BLaER1 treated with 17β-estradiol and CSF1 and Interleukin-3, amounts not matched to agents 10 nM and 100 nM (cell line): ENCODE measurements around the gene COL1A1.
A peak's percentile ranks its signal among the peaks of the same experiment; 100 is the strongest.

Experiments used
- H3K27ac ChIP-seq, 11 experiments: shearing (Covaris generic); formaldehyde crosslinking; 2 replicates each; pipeline ENCODE4 v1.8.1; 2022
- H3K27me3 ChIP-seq, 11 experiments: shearing (Covaris generic); formaldehyde crosslinking; 2 replicates each; pipeline ENCODE4 v1.8.1; 2022
- H3K36me3 ChIP-seq, 11 experiments: shearing (Covaris generic); formaldehyde crosslinking; 2 replicates each; pipeline ENCODE4 v1.8.1; 2022
- H3K4me1 ChIP-seq, 10 experiments: shearing (Covaris generic); formaldehyde crosslinking; 2 replicates each; pipeline ENCODE4 v1.8.1; 2022
- H3K4me2 ChIP-seq, 11 experiments: shearing (Covaris generic); formaldehyde crosslinking; 2 replicates each; pipeline ENCODE4 v1.8.1; 2022
- H3K4me3 ChIP-seq, 10 experiments: shearing (Covaris generic); formaldehyde crosslinking; 2 replicates each; pipeline ENCODE4 v1.8.1; 2022
- H3K9ac ChIP-seq, 11 experiments: shearing (Covaris generic); formaldehyde crosslinking; 2 replicates each; pipeline ENCODE4 v1.8.1; 2022
- H3K9me3 ChIP-seq, 11 experiments: shearing (Covaris generic); formaldehyde crosslinking; replicated peaks in 1 of 11; 2 replicates each; pipeline ENCODE4 v1.8.1; 2022
- H4K20me1 ChIP-seq, 11 experiments: shearing (Covaris generic); formaldehyde crosslinking; 2 replicates each; pipeline ENCODE4 v1.8.1; 2022
- Cebpa-rat ChIP-seq, 11 experiments: shearing (Covaris generic); IDR thresholded peaks; 2 replicates each; pipeline ENCODE4 v1.8.1; 2022

COL1A1 gene

DNA sequence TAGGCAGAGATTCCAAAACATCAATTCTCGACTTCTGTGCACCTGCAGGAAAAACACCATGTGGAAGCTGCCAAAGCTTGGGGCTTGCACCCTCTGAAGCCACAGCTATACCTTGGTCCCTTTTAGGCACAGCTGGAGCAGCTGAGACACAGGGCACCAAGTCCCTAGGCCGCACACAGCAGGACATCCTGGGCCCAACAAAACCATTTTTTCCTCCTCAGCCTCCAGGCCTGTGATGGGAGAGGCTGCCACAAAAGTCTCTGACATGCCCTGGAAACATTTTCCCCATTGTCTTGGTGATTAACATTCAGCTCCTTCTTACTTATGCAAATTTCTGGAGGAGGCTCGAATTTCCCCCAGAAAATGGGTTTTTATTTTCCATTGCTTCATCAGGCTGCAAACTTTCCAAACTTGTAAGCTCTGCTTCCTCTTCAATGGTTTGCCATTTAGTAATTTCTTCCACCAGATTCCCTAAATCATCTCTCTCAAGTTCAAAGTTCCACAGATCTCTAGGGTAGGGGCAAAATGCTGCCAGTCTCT lies 24.3 kb upstream of the COL1A1 start:
- Histone ChIP-seq H3K4me2 (no peak overlapping the region), H3K27me3 (peaks cover 0 to under 1% (median 0%) of the 10 kb centered on the region in 11 experiments; a peak in 1 of 22 replicates), H4K20me1 (no peaks in the 10 kb centered on the region), H3K27ac (no peak overlapping the region), H3K9me3 (peaks cover 40 to 51% (median 45%) of the 10 kb centered on the region in 11 experiments), H3K4me1 (peaks cover 14 to 23% (median 17%) of the 10 kb centered on the region in 10 experiments), H3K9ac (no peak overlapping the region), H3K36me3 (no peaks in the 10 kb centered on the region), H3K4me3 (no peak overlapping the region)
- TF ChIP-seq Cebpa-rat (IDR thresholded peaks at IDR 0.05), result no peak

DNA sequence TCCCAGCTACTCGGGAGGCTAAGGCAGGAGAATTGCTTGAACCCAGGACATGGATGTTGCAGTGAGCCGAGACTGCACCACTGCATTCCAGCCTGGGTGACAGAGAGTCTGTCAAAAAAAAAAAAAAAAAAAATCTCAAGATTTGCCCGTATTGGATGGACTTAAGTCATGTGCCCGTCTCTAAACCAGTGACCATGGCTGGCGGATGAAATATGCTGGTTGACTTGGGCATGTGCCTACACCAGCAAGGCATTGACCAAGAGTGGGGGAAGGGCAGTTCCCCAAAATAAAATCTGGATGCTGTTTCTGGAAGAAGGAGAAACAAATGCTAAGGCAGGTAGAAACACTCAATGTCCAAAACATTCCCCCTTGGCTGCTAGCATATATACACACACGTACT lies 21.5 kb upstream of the COL1A1 start:
- H3K9ac ChIP-seq, result no peak overlapping the region
- peak overlapping the region in 1 of 11 experiments; percentile 57; a peak in 1 of 22 replicates for H3K4me2 ChIP-seq
- H3K4me1 ChIP-seq, result peaks cover 23 to 45% (median 31%) of the 10 kb centered on the region in 10 experiments
- peaks cover 0 to 6% (median 0%) of the 10 kb centered on the region in 11 experiments; a peak in 3 of 22 replicates for H3K27me3 ChIP-seq
- H3K27ac ChIP-seq, result no peak overlapping the region
- no peak overlapping the region for H3K4me3 ChIP-seq
- peaks cover 35 to 41% (median 38%) of the 10 kb centered on the region in 11 experiments for H3K9me3 ChIP-seq
- H3K36me3 ChIP-seq, result no peaks in the 10 kb centered on the region
- no peaks in the 10 kb centered on the region for H4K20me1 ChIP-seq
- TF ChIP-seq Cebpa-rat (IDR thresholded peaks at IDR 0.05), result no peak

DNA sequence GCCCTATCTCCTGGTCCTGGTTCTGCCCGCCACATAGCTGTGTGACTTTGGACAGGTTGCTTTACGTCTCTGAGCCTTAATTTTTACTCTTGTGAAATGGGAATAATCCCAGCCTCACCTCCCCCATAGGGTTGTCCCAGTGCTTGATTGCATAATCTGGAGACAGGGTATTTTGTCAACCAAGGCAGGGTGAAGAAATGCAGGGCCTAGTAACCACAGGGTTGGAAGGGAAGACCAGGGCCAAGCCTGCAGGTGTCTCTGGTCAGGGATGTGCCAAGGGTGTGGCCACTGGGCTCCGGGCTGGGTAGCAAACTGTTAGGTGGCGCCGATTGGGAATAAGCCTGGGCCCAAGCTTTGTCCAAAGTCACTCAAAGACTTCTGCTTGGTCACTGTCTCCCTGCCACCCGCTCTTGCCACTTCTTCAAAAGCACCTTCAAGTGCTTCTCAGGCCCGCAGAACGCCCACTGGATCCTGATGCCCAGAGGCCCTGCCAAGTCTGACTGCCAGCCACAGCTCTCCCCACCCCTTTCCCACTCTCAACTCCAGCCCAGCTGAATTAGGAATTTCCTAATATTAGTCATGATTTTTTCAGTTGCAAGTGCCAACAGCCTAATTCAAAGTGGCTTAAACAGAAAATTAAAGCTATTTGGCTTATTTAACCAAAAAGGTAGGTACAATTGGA lies 20.6 kb upstream of the COL1A1 start:
- peak in 6 of 11 experiments; percentile 24 to 68 (median 41); a peak in 6 of 22 replicates for TF ChIP-seq Cebpa-rat (IDR thresholded peaks at IDR 0.05)
- peaks cover 23 to 45% (median 31%) of the 10 kb centered on the region in 10 experiments for H3K4me1 ChIP-seq
- peaks cover 25 to 32% (median 28%) of the 10 kb centered on the region in 11 experiments for H3K9me3 ChIP-seq
- peaks cover 0 to 6% (median 0%) of the 10 kb centered on the region in 11 experiments; a peak in 3 of 22 replicates for H3K27me3 ChIP-seq
- H4K20me1 ChIP-seq, result no peaks in the 10 kb centered on the region
- peak overlapping the region in 8 of 11 experiments; percentile 42 to 72 (median 61); a peak in 12 of 22 replicates for H3K27ac ChIP-seq
- H3K4me3 ChIP-seq, result peak overlapping the region in 1 of 10 experiments; percentile 55; a peak in 1 of 20 replicates
- peak overlapping the region in 3 of 11 experiments; percentile 62 to 67 (median 63); a peak in 3 of 22 replicates for H3K9ac ChIP-seq
- peak overlapping the region; percentile 57 to 93 (median 84) for H3K4me2 ChIP-seq
- no peaks in the 10 kb centered on the region for H3K36me3 ChIP-seq

DNA sequence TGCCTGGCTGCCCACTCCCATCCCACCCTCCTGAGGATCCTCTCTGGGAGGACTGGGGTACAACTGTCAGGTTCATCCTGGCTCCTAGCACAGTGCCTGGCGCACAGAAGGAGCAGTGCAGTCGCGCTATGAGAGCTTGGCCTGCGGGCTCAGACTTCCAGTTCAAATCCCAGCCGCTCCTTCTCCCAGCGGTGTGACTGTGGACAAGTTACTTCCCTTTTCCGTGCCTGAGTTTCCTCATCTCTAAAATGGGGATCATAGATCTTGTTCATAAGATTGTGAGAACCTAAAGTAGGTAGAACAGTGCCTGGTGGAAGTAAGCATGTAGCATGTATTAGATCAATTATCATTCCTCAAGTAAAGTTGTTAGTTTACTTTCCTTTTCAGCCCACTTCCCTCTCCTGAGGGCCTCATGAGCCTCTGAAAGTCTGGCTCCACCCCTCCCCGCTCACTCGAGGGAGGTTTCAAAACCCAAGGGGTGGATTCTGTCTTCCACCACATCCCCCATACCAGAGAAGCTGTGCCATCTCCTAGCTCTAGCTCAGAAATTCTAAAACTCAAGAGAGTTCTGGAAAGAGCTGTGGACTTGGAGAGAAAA lies 19.9 kb upstream of the COL1A1 start:
- Histone ChIP-seq H4K20me1 (no peaks in the 10 kb centered on the region), H3K4me3 (peak overlapping the region in 9 of 10 experiments; percentile 20 to 55 (median 38); a peak in 11 of 20 replicates), H3K36me3 (no peaks in the 10 kb centered on the region), H3K9ac (peak overlapping the region in 10 of 11 experiments; percentile 8 to 70 (median 62); a peak in 18 of 22 replicates), H3K9me3 (peaks cover 19 to 25% (median 22%) of the 10 kb centered on the region in 11 experiments), H3K4me1 (peaks cover 23 to 45% (median 31%) of the 10 kb centered on the region in 10 experiments), H3K27me3 (peaks cover 0 to 6% (median 0%) of the 10 kb centered on the region in 11 experiments; a peak in 3 of 22 replicates), H3K27ac (peak overlapping the region in 9 of 11 experiments; percentile 42 to 72 (median 60); a peak in 17 of 22 replicates), H3K4me2 (peak overlapping the region; percentile 57 to 93 (median 84))
- no peak for TF ChIP-seq Cebpa-rat (IDR thresholded peaks at IDR 0.05)

DNA sequence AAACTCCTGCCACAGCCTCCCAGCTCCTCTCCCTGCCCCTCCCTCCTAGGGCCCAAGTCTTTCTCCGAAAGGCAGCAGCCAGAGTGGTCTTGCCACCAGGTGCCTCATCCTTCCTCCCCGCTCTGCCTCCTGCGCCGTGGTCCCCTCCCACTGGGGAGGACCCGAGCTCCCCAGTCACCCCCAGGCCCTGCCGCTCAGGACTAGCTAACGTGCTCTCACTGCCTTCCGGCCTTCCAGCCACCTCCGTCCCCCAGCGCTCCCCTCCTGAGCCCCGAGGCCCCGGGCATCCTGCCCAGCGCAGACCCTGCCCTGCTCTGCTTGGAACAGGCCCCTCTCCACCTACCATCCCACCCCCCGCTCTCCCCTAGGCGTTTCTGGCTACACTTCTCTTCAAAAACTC lies 19.4 kb upstream of the COL1A1 start:
- Histone ChIP-seq H3K9ac (peak overlapping the region in 9 of 11 experiments; percentile 32 to 70 (median 62); a peak in 17 of 22 replicates), H3K27ac (peak overlapping the region in 9 of 11 experiments; percentile 42 to 72 (median 60); a peak in 17 of 22 replicates), H3K9me3 (peaks cover 13 to 20% (median 17%) of the 10 kb centered on the region in 11 experiments), H3K4me1 (peaks cover 23 to 45% (median 31%) of the 10 kb centered on the region in 10 experiments), H3K36me3 (no peaks in the 10 kb centered on the region), H3K27me3 (peaks cover 0 to 6% (median 0%) of the 10 kb centered on the region in 11 experiments; a peak in 3 of 22 replicates), H3K4me2 (peak overlapping the region; percentile 57 to 93 (median 84)), H3K4me3 (peak overlapping the region in 7 of 10 experiments; percentile 22 to 55 (median 39); a peak in 9 of 20 replicates), H4K20me1 (no peaks in the 10 kb centered on the region)
- no peak for TF ChIP-seq Cebpa-rat (IDR thresholded peaks at IDR 0.05)

DNA sequence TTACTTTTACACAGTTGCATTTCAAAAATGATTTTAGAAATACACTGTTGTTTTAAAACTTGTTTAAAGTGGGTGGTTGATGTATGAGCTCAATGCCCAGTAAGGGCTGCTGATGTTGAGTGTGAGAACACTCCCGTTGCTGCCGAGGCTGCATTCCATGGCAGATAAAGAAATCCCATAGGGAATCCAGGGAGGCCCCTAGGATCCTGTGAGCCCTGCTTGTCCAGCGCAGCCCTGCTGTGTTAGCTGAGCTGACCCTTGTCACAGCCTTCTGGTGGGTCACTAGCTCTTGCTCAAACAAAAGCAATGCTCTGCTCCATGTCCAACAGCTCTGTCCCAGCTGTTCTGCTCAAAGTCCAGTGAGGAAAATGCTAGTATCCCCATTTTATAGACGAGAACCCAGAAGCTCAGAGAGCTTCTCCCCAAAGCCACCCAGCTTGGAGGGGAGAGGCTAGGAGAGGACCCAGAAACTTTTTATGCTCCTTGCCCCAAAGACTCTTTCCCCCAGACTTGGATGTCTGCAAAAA lies 18.6 kb upstream of the COL1A1 start:
- peaks cover 0 to 6% (median 0%) of the 10 kb centered on the region in 11 experiments; a peak in 3 of 22 replicates for H3K27me3 ChIP-seq
- H3K4me1 ChIP-seq, result peaks cover 23 to 45% (median 31%) of the 10 kb centered on the region in 10 experiments
- no peak overlapping the region for H3K27ac ChIP-seq
- H3K4me2 ChIP-seq, result peak overlapping the region in 8 of 11 experiments; percentile 78 to 93 (median 84); a peak in 16 of 22 replicates
- no peaks in the 10 kb centered on the region for H4K20me1 ChIP-seq
- no peak overlapping the region for H3K4me3 ChIP-seq
- H3K9me3 ChIP-seq, result peaks cover 5 to 12% (median 9%) of the 10 kb centered on the region in 11 experiments
- no peak overlapping the region for H3K9ac ChIP-seq
- no peak for TF ChIP-seq Cebpa-rat (IDR thresholded peaks at IDR 0.05)
- H3K36me3 ChIP-seq, result no peaks in the 10 kb centered on the region

DNA sequence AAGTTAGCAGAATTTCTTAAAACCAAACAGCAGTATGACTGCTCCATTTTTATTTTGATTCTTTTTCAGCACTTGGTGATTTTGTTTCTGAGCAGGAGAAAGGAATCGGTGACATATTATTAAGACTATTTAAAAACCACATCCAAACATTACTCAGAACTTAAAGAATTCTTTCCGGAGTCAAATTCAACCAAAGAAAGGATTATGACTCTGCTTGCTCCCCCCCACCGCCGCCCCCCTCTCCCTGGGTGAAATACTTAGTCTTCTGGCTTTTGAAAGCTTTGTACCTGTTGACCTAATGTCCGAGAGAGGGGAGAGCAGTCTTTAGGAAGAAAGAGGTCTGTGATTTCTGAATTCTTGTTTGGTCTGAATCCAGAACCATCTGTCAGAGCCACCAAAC lies 17.9 kb upstream of the COL1A1 start:
- peak overlapping the region in 4 of 11 experiments; percentile 16 to 84 (median 51); a peak in 2 of 22 replicates for H3K4me2 ChIP-seq
- peaks cover 23 to 45% (median 31%) of the 10 kb centered on the region in 10 experiments for H3K4me1 ChIP-seq
- H3K27me3 ChIP-seq, result peaks cover 0 to 6% (median 0%) of the 10 kb centered on the region in 11 experiments; a peak in 3 of 22 replicates
- H3K4me3 ChIP-seq, result no peak overlapping the region
- no peaks in the 10 kb centered on the region for H4K20me1 ChIP-seq
- no peak overlapping the region for H3K9ac ChIP-seq
- peaks cover 0 to 5% (median 2%) of the 10 kb centered on the region in 11 experiments; a peak in 17 of 22 replicates for H3K9me3 ChIP-seq
- H3K36me3 ChIP-seq, result no peaks in the 10 kb centered on the region
- TF ChIP-seq Cebpa-rat (IDR thresholded peaks at IDR 0.05), result no peak
- H3K27ac ChIP-seq, result no peak overlapping the region

DNA sequence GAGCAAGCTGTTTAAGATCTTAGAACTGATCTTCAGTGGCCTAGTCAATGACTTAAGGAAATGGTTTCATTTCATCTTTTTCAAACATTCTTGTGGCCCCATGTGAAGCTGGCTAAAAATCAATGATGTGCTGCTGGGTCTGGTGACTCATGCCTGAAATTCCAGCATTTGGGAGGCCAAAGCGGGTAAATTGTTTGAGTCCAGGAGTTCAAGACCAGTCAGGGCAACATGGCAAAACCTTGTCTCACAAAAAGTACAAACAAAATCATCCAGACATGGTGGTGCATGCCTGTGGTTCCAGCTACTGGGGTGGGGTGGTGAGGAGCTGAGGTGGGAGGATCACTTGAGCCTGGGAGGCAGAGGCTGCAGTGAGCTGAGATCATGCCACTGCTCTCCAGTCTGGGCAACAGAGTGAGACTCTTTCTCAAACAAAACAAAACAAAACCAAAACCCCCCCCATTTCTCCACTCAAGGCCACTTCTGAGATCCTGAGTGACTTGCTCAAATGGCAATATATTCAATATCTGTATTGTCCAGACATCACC lies 17.4 kb upstream of the COL1A1 start:
- H3K9me3 ChIP-seq, result peaks cover 0 to under 1% (median 0%) of the 10 kb centered on the region in 11 experiments; a peak in 1 of 22 replicates
- no peak overlapping the region for H3K27ac ChIP-seq
- H3K36me3 ChIP-seq, result no peaks in the 10 kb centered on the region
- H3K27me3 ChIP-seq, result peaks cover 0 to 6% (median 0%) of the 10 kb centered on the region in 11 experiments; a peak in 3 of 22 replicates
- H3K4me3 ChIP-seq, result no peak overlapping the region
- no peaks in the 10 kb centered on the region for H4K20me1 ChIP-seq
- no peak overlapping the region for H3K9ac ChIP-seq
- H3K4me1 ChIP-seq, result peaks cover 23 to 45% (median 31%) of the 10 kb centered on the region in 10 experiments
- H3K4me2 ChIP-seq, result peak overlapping the region in 8 of 11 experiments; percentile 3 to 30 (median 18); a peak in 7 of 22 replicates
- TF ChIP-seq Cebpa-rat (IDR thresholded peaks at IDR 0.05), result no peak
